Measurements from ENCODE around the gene CXCR6.

Gene CXCR6

DNA sequence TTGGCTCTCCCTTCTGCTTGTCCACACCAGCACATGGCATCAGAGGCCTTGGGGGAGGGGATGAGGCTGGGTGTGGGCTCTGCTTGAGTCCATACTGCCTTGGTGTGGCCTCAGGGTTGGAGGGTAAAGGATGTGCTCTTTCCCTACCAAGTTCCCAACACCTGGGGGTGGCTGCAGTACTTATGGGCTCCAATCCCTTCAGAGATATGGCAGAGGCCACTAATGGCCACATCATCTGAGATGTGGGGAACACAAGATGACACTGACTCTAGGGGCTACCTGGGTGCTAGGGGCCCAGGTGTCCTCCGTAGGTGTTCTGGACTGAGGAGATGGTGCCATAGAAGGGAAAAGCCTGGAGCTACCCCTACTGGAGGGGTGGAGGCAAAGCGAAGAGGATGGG lies 6.9 kb downstream of the CXCR6 start:
- H3K4me3 ChIP-seq (ENCODE audit: low read depth in 1 of 2, low read length in 2 of 2), result no peak overlapping the region
- no peaks in the 10 kb centered on the region for H3K9me3 ChIP-seq (ENCODE audit: control insufficient read depth in 1 of 2, low read length in 2 of 2)
- H3K27me3 ChIP-seq (ENCODE audit: low read depth, low read length), result no peaks in the 10 kb centered on the region
- H3K27ac ChIP-seq (ENCODE audit: low read length), result no peak overlapping the region
- no peaks in the 10 kb centered on the region for H3K4me1 ChIP-seq (ENCODE audit: control insufficient read depth in 1 of 2, insufficient read depth in 2 of 2, low read length in 2 of 2)
- H3K36me3 ChIP-seq (ENCODE audit: control insufficient read depth in 1 of 2, insufficient read depth in 2 of 2, low read length in 2 of 2), result peaks cover 67 to 98% of the 10 kb centered on the region in 2 donors

DNA sequence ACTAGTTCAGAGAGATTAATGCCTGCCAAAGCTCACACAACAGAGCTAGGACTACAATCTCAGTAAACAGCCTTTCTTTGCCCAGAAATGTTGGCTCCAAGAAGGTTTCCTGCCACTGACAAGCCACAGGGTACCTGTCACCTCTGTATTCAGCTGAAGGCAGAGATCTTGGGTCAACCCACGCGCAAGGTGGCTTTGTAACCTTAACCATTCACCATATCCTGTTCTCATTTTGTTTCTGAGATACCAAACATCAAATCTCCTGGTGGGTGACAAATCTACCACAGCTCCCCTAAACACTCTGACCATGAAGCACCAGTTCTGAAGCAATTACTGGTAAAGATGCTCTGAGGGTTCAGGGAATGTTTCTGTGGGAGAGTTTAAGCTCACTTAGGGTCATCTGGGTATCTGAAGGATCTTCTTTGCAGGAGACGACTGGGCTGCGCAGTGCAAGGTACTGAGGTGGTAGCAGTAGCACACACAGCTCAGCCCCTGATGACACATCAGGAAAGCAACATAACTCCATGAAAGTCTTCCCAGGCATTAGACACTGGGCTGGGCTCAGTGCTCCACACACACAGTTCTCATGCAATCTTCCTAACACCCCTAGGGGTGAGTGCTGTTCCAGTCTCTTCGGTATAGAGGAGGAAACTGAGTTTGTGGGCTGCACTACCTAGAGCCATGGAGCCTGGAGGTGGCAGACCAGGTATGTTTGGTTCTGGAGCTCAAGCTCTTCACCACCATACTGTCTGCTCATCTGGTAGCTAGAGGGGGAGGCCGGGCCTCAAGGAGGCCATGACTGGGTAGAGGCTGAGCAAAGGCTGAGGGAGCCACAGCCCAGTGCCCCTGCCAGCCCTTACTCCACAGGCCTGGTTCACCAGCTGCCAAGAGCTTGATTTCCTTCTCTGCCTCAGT lies 7.7 kb downstream of the CXCR6 start:
- Histone ChIP-seq H3K4me3 (ENCODE audit: low read depth in 1 of 2, low read length in 2 of 2) (no peak overlapping the region), H3K27me3 (ENCODE audit: low read depth, low read length) (no peaks in the 10 kb centered on the region), H3K27ac (ENCODE audit: low read length) (no peak overlapping the region), H3K9me3 (ENCODE audit: control insufficient read depth in 1 of 2, low read length in 2 of 2) (no peaks in the 10 kb centered on the region), H3K4me1 (ENCODE audit: control insufficient read depth in 1 of 2, insufficient read depth in 2 of 2, low read length in 2 of 2) (no peaks in the 10 kb centered on the region), H3K36me3 (ENCODE audit: control insufficient read depth in 1 of 2, insufficient read depth in 2 of 2, low read length in 2 of 2) (peaks cover 73 to 97% of the 10 kb centered on the region in 2 donors)

DNA sequence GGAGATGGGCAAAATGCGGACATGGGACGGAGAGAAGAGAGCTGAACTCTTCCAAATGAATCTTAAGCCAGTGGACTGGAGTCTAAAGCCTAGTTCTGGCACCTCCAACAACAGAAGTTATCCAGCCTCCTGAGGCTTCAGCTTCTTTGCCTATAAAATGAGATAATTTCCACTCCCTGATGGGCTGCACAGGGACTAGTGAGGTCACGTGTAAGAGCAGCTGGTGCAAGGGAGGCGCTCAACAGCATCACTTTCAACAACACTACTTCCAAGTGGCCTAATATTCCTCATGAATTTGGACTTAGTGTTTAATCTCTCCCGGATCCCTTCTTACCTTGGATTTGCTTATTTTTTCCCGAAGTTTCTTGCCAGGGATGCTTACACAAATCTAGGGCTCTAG lies 8.7 kb downstream of the CXCR6 start:
- H3K4me3 ChIP-seq (ENCODE audit: low read depth in 1 of 2, low read length in 2 of 2), result no peak overlapping the region
- H3K27ac ChIP-seq (ENCODE audit: low read length), result no peak overlapping the region
- no peaks in the 10 kb centered on the region for H3K4me1 ChIP-seq (ENCODE audit: control insufficient read depth in 1 of 2, insufficient read depth in 2 of 2, low read length in 2 of 2)
- H3K27me3 ChIP-seq (ENCODE audit: low read depth, low read length), result no peaks in the 10 kb centered on the region
- H3K9me3 ChIP-seq (ENCODE audit: control insufficient read depth in 1 of 2, low read length in 2 of 2), result no peaks in the 10 kb centered on the region
- H3K36me3 ChIP-seq (ENCODE audit: control insufficient read depth in 1 of 2, insufficient read depth in 2 of 2, low read length in 2 of 2), result peaks cover 68 to 89% of the 10 kb centered on the region in 2 donors

DNA sequence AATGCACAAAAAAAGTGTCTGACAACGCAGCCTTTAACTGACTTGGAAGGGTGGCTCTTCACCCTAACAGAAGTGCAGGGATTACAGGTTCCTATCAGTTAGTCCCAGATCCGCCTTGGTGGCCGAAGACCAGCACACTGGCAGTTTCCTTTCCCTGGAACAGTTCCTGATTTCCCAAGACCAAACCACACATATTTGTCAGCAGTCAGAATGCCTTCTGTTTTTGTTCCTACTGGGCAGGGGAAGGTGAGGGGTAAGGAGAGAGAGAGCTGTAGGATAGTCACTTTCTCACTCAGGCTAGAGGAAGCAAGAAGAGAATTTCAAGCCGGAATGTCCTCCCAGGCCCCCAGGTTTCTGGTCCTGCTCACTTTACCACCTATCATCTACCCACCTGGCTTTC lies 9.2 kb downstream of the CXCR6 start:
- Histone ChIP-seq H3K4me3 (ENCODE audit: low read depth in 1 of 2, low read length in 2 of 2) (no peak overlapping the region), H3K4me1 (ENCODE audit: control insufficient read depth in 1 of 2, insufficient read depth in 2 of 2, low read length in 2 of 2) (no peaks in the 10 kb centered on the region), H3K27me3 (ENCODE audit: low read depth, low read length) (no peaks in the 10 kb centered on the region), H3K36me3 (ENCODE audit: control insufficient read depth in 1 of 2, insufficient read depth in 2 of 2, low read length in 2 of 2) (peaks cover 63 to 89% of the 10 kb centered on the region in 2 donors), H3K27ac (ENCODE audit: low read length) (no peak overlapping the region), H3K9me3 (ENCODE audit: control insufficient read depth in 1 of 2, low read length in 2 of 2) (no peaks in the 10 kb centered on the region)

DNA sequence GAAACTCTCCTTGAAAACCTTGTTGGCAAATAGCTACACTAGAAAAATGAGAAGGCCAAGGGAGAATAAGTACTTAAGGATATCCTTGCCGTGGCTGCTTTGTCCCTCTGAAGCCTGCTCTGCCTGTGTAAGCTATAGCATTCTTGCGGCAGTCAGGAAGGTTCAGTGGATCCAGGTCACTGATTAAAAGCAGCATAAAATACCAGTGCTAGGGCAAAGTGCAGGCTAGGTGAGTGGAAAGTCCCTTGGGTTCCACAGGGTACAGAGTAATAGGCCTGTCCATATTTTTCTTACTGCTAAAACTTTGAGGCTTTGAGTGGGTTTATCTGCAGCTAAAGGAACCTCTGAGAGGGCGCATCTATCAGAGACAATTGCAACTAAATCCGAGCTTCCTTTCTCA lies 10.3 kb downstream of the CXCR6 start:
- H3K27ac ChIP-seq (ENCODE audit: low read length), result no peak overlapping the region
- no peaks in the 10 kb centered on the region for H3K4me1 ChIP-seq (ENCODE audit: control insufficient read depth in 1 of 2, insufficient read depth in 2 of 2, low read length in 2 of 2)
- no peak overlapping the region for H3K4me3 ChIP-seq (ENCODE audit: low read depth in 1 of 2, low read length in 2 of 2)
- peaks cover 68 to 89% of the 10 kb centered on the region in 2 donors for H3K36me3 ChIP-seq (ENCODE audit: control insufficient read depth in 1 of 2, insufficient read depth in 2 of 2, low read length in 2 of 2)
- H3K27me3 ChIP-seq (ENCODE audit: low read depth, low read length), result no peaks in the 10 kb centered on the region
- H3K9me3 ChIP-seq (ENCODE audit: control insufficient read depth in 1 of 2, low read length in 2 of 2), result no peaks in the 10 kb centered on the region

DNA sequence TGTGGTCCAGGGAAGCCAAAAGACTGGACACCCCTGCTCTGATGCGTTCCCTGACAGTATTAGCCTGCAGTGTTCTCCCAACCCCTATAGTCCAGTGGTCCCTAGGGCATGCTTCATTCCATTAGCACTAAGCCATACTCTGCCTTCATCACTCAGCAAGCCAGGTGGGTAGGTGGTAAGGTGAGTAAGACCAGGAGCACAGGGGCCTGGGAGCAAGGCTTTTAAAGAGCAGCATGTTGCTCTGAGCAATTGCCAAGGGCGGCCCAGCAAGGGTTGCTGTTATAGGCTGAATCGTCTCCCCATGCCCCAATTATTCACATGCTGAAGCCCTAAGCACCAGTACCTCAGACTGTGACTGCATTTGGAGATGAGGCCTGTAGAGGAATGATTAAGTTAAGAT lies 11.0 kb downstream of the CXCR6 start:
- H3K4me3 ChIP-seq (ENCODE audit: low read depth in 1 of 2, low read length in 2 of 2), result no peak overlapping the region
- H3K4me1 ChIP-seq (ENCODE audit: control insufficient read depth in 1 of 2, insufficient read depth in 2 of 2, low read length in 2 of 2), result no peaks in the 10 kb centered on the region
- H3K27ac ChIP-seq (ENCODE audit: low read length), result no peak overlapping the region
- H3K9me3 ChIP-seq (ENCODE audit: control insufficient read depth in 1 of 2, low read length in 2 of 2), result no peaks in the 10 kb centered on the region
- H3K36me3 ChIP-seq (ENCODE audit: control insufficient read depth in 1 of 2, insufficient read depth in 2 of 2, low read length in 2 of 2), result peaks cover 75 to 89% of the 10 kb centered on the region in 2 donors
- no peaks in the 10 kb centered on the region for H3K27me3 ChIP-seq (ENCODE audit: low read depth, low read length)

DNA sequence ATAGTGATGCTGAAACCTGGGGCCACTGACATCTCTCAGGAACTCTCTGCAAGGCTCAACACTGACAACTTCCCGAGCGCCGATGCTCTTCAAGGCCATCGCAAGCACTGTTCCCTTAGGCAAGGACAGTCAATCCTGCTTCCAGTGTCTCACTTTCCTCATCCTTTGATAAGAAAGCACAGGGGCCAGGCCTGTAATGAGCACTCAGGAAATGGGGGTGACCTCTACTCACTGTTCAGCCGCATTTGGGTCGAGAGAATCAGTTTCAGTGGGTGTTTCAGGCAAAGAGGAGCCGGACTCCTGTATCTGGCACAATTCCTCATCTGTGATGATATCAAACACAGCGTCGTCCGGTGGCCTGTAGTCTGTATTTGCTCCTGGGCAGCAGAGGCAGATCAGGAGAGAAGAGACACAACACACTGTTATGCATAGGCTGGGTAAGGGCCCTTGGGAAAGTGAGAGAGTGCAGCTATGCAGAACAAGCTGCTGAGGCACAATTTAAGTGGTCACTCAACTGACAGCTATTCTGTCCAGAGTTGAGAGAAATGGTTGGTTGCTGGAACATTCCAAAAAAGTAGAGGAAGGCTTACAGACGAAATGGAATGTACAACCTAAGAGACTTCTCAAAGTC lies 11.9 kb downstream of the CXCR6 start:
- H3K27me3 ChIP-seq (ENCODE audit: low read depth, low read length), result no peaks in the 10 kb centered on the region
- no peaks in the 10 kb centered on the region for H3K9me3 ChIP-seq (ENCODE audit: control insufficient read depth in 1 of 2, low read length in 2 of 2)
- no peak overlapping the region for H3K4me3 ChIP-seq (ENCODE audit: low read depth in 1 of 2, low read length in 2 of 2)
- no peaks in the 10 kb centered on the region for H3K4me1 ChIP-seq (ENCODE audit: control insufficient read depth in 1 of 2, insufficient read depth in 2 of 2, low read length in 2 of 2)
- no peak overlapping the region for H3K27ac ChIP-seq (ENCODE audit: low read length)
- peaks cover 78 to 89% of the 10 kb centered on the region in 2 donors for H3K36me3 ChIP-seq (ENCODE audit: control insufficient read depth in 1 of 2, insufficient read depth in 2 of 2, low read length in 2 of 2)

DNA sequence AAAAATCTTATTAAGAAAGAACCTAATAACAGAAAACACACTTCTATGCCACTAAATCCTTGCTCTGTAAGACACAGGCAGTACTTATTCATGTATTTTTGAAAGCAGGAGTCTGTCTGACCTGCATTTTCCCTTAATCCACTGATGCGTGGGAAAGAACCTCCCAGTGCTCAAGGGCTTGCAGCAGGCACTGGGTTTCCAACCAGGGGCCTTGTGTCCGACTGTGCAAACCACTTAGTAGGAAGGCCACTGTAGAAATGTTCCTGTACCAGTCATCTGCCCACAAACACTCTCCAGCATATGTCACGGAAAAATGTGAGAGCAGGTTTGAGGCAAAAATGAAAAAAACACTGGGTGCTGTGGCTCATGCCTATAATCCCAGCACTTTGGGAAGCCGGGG lies 12.4 kb downstream of the CXCR6 start:
- no peak overlapping the region for H3K4me3 ChIP-seq (ENCODE audit: low read depth in 1 of 2, low read length in 2 of 2)
- H3K4me1 ChIP-seq (ENCODE audit: control insufficient read depth in 1 of 2, insufficient read depth in 2 of 2, low read length in 2 of 2), result no peaks in the 10 kb centered on the region
- no peaks in the 10 kb centered on the region for H3K9me3 ChIP-seq (ENCODE audit: control insufficient read depth in 1 of 2, low read length in 2 of 2)
- no peaks in the 10 kb centered on the region for H3K27me3 ChIP-seq (ENCODE audit: low read depth, low read length)
- H3K36me3 ChIP-seq (ENCODE audit: control insufficient read depth in 1 of 2, insufficient read depth in 2 of 2, low read length in 2 of 2), result peaks cover 82 to 89% of the 10 kb centered on the region in 2 donors
- H3K27ac ChIP-seq (ENCODE audit: low read length), result no peak overlapping the region

DNA sequence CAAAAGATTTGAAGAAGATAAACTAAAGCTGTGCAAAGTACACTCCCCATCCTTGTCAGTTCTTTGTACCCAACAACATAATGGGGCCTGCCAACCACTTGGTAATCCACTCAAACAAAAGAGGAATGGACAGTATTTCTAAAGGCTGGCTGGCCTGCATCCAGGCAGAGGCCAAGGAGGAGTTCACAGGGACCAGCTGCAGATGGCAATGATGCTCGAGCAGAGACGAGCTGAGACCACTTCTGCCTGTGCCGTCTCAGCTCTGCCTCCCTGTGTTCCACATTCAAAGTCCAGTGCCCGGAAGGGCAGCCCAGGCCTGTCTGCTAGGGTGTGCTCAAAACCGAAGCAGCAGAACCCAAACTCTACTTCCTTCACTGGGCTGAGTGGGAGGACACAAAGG lies 14.3 kb downstream of the CXCR6 start:
- H3K27ac ChIP-seq (ENCODE audit: low read length), result no peak overlapping the region
- no peaks in the 10 kb centered on the region for H3K9me3 ChIP-seq (ENCODE audit: control insufficient read depth in 1 of 2, low read length in 2 of 2)
- peaks cover 81 to 91% of the 10 kb centered on the region in 2 donors for H3K36me3 ChIP-seq (ENCODE audit: control insufficient read depth in 1 of 2, insufficient read depth in 2 of 2, low read length in 2 of 2)
- H3K4me1 ChIP-seq (ENCODE audit: control insufficient read depth in 1 of 2, insufficient read depth in 2 of 2, low read length in 2 of 2), result no peaks in the 10 kb centered on the region
- no peaks in the 10 kb centered on the region for H3K27me3 ChIP-seq (ENCODE audit: low read depth, low read length)
- H3K4me3 ChIP-seq (ENCODE audit: low read depth in 1 of 2, low read length in 2 of 2), result no peak overlapping the region

DNA sequence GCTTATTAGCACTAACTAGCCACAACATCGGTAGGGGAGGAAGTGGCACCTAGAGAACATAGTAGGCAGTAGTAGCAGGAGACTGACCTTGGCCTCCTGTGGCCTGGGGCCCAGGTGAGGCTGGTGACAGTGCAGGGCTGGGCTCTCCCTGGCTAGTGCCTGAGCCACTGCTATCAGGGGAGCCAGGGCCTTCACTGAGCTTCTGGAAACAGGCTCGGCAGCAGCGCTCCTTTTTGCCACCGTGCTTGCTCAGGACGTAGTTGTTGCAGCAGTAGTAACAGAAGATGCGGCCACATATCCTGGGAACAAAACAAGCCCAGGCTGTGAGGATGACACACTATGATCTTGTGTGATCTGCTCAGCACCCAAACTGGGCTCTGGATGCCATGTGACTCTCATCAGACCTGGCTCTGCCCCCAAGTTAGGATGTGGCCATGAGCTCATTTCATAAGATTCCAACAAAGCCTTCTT lies 15.1 kb downstream of the CXCR6 start:
- H3K4me1 ChIP-seq (ENCODE audit: control insufficient read depth in 1 of 2, insufficient read depth in 2 of 2, low read length in 2 of 2), result no peaks in the 10 kb centered on the region
- H3K4me3 ChIP-seq (ENCODE audit: low read depth in 1 of 2, low read length in 2 of 2), result no peak overlapping the region
- peak overlapping the region; percentile 20 for H3K27ac ChIP-seq (ENCODE audit: low read length)
- H3K9me3 ChIP-seq (ENCODE audit: control insufficient read depth in 1 of 2, low read length in 2 of 2), result no peaks in the 10 kb centered on the region
- H3K27me3 ChIP-seq (ENCODE audit: low read depth, low read length), result no peaks in the 10 kb centered on the region
- H3K36me3 ChIP-seq (ENCODE audit: control insufficient read depth in 1 of 2, insufficient read depth in 2 of 2, low read length in 2 of 2), result peaks cover 82 to 91% of the 10 kb centered on the region in 2 donors

DNA sequence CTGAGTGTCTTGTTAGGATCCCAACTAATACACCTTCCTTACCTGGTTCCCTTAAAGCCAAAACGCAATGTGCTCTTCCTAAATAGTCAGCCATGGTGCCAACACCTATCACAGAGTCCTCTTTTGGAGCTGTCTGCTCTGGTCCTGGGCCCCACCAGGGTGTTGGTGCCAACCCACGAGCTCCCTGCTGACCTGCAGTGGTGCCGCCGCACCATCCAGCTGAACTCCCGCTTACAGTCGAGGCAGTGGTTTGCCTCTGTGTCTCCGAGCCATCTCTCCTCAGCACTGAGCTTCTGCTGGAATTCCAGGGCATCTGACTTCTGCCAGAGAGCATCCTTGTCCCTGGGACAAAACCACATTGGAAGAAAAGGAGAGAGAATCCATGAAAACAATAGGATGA lies 15.9 kb downstream of the CXCR6 start:
- H3K27ac ChIP-seq (ENCODE audit: low read length), result peak overlapping the region; percentile 20
- no peaks in the 10 kb centered on the region for H3K27me3 ChIP-seq (ENCODE audit: low read depth, low read length)
- H3K36me3 ChIP-seq (ENCODE audit: control insufficient read depth in 1 of 2, insufficient read depth in 2 of 2, low read length in 2 of 2), result peaks cover 82 to 91% of the 10 kb centered on the region in 2 donors
- no peaks in the 10 kb centered on the region for H3K4me1 ChIP-seq (ENCODE audit: control insufficient read depth in 1 of 2, insufficient read depth in 2 of 2, low read length in 2 of 2)
- no peak overlapping the region for H3K4me3 ChIP-seq (ENCODE audit: low read depth in 1 of 2, low read length in 2 of 2)
- no peaks in the 10 kb centered on the region for H3K9me3 ChIP-seq (ENCODE audit: control insufficient read depth in 1 of 2, low read length in 2 of 2)
